GM23338 (cell line): ENCODE results near the gene GRIK1. TPM values are rescaled to one million over a fixed set of nuclear protein-coding genes. Genes with fewer than 3 reads are reported as not detected.

ENCODE experiments used
- ATAC-seq: fragments of 200-7000 bp; cut with Tn5 transposase; 3 replicates; pipeline ENCODE4 v1.9.1; 2020
- DNase-seq: peaks from one replicate; pipeline ENCODE4 v3.0.0-alpha.2; 2015; ENCODE audit warnings: low spot score
- H2AFZ ChIP-seq: fragments of 200-600 bp; sonication (generic); 2 replicates; pipeline ENCODE4 v1.8.0; 2016; ENCODE audit warnings: antibody characterized with exemption, mild to moderate bottlenecking, moderate library complexity
- H3F3A ChIP-seq: fragments of 200-600 bp; sonication (generic); replicated peaks from 2 replicates; pipeline ENCODE4 v1.8.0; 2017; ENCODE audit warnings: antibody characterized with exemption, mixed run types, low read depth
- H3K27ac ChIP-seq: fragments of 200-600 bp; sonication (generic); 2 replicates; pipeline ENCODE4 v1.6.1; 2016; ENCODE audit warnings: low read depth
- H3K27me3 ChIP-seq: fragments of 200-600 bp; sonication (generic); 2 replicates; pipeline ENCODE4 v1.8.0; 2016; ENCODE audit warnings: mild to moderate bottlenecking, mixed run types, moderate library complexity; ENCODE audit not compliant: insufficient read depth
- H3K36me3 ChIP-seq: fragments of 200-600 bp; sonication (generic); 2 replicates; pipeline ENCODE4 v1.8.0; 2016; ENCODE audit warnings: mild to moderate bottlenecking; ENCODE audit not compliant: insufficient read depth
- H3K4me1 ChIP-seq: fragments of 200-600 bp; sonication (generic); 2 replicates; pipeline ENCODE4 v1.8.0; 2016; ENCODE audit warnings: mild to moderate bottlenecking, moderate library complexity; ENCODE audit not compliant: insufficient read depth
- H3K4me2 ChIP-seq: fragments of 200-600 bp; sonication (generic); 2 replicates; pipeline ENCODE4 v1.7.1; 2017; ENCODE audit warnings: mixed run types
- H3K4me3 ChIP-seq: fragments of 200-600 bp; sonication (generic); 2 replicates; pipeline ENCODE4 v1.6.1; 2016; ENCODE audit warnings: mixed run types
- H3K79me2 ChIP-seq: fragments of 200-600 bp; sonication (generic); replicated peaks from 2 replicates; pipeline ENCODE4 v1.8.0; 2017; ENCODE audit warnings: mild to moderate bottlenecking; ENCODE audit not compliant: insufficient read depth
- H3K9me2 ChIP-seq: fragments of 200-600 bp; sonication (generic); 2 replicates; pipeline ENCODE4 v1.8.0; 2017; ENCODE audit not compliant: insufficient read depth
- H4K20me1 ChIP-seq: fragments of 200-600 bp; sonication (generic); replicated peaks from 2 replicates; pipeline ENCODE4 v1.8.0; 2017; ENCODE audit warnings: mild to moderate bottlenecking; ENCODE audit not compliant: insufficient read depth
- H3K27ac Mint-ChIP-seq: 2 replicates; pipeline ENCODE4 v1.8.0; 2020; ENCODE audit warnings: inconsistent platforms, mild to moderate bottlenecking, moderate library complexity, mixed read lengths
- H3K27me3 Mint-ChIP-seq: 3 replicates; pipeline ENCODE4 v1.8.0; 2022; ENCODE audit warnings: low read depth, mild to moderate bottlenecking, moderate library complexity, mixed read lengths, inconsistent platforms; ENCODE audit not compliant: insufficient read depth, poor library complexity
- H3K36me3 Mint-ChIP-seq: 3 replicates; pipeline ENCODE4 v1.8.0; 2021; ENCODE audit warnings: low read depth, mild to moderate bottlenecking, inconsistent platforms, moderate library complexity, mixed read lengths
- H3K4me1 Mint-ChIP-seq: 3 replicates; pipeline ENCODE4 v1.8.0; 2020; ENCODE audit warnings: mild to moderate bottlenecking, inconsistent platforms, mixed read lengths
- H3K4me3 Mint-ChIP-seq: 3 replicates; pipeline ENCODE4 v1.8.0; 2021; ENCODE audit warnings: moderate library complexity, mild to moderate bottlenecking, inconsistent platforms, mixed read lengths
- H3K9me3 Mint-ChIP-seq: 3 replicates; pipeline ENCODE4 v1.8.0; 2020; ENCODE audit warnings: moderate library complexity, mild to moderate bottlenecking, inconsistent platforms, mixed read lengths
- CREB1 ChIP-seq: fragments of 250-450 bp; sonication (Bioruptor Pico); IDR thresholded peaks from 2 replicates; pipeline ENCODE4 v1.5.0; 2020; ENCODE audit warnings: low read depth, mild to moderate bottlenecking, moderate library complexity
- CTCF ChIP-seq, 2 experiments: fragments of 200-600 bp in 1 of 2; sonication (generic) in 1 of 2; conservative IDR thresholded peaks; 2 replicates each; pipeline versions ENCODE4 v1.5.1 to v1.6.1; 2016 to 2017; ENCODE audit warnings: antibody characterized with exemption in 2 of 2, low read depth in 2 of 2, mild to moderate bottlenecking in 2 of 2, moderate library complexity in 1 of 2
- ETS1 ChIP-seq: IDR thresholded peaks from 2 replicates; pipeline ENCODE4 v1.6.1; 2016; ENCODE audit warnings: antibody characterized with exemption
- EZH2 ChIP-seq: fragments of 200-600 bp; sonication (generic); IDR thresholded peaks from one replicate; pipeline ENCODE4 v1.8.0; 2017; ENCODE audit warnings: antibody characterized with exemption, mild to moderate bottlenecking, low read depth; ENCODE audit not compliant: unreplicated experiment
- EZH2phosphoT487 ChIP-seq: fragments of 200-600 bp; sonication (generic); IDR thresholded peaks from one replicate; pipeline ENCODE4 v1.8.1; 2018; ENCODE audit warnings: antibody characterized with exemption; ENCODE audit not compliant: unreplicated experiment
- JUNB ChIP-seq: IDR thresholded peaks from one replicate; pipeline ENCODE4 v1.6.1; 2016; ENCODE audit warnings: antibody characterized with exemption; ENCODE audit not compliant: unreplicated experiment
- NANOG ChIP-seq: IDR thresholded peaks from 2 replicates; pipeline ENCODE4 v1.6.1; 2016; ENCODE audit warnings: antibody characterized with exemption, borderline replicate concordance
- REST ChIP-seq: IDR thresholded peaks from one replicate; pipeline ENCODE4 v1.6.1; 2018; ENCODE audit warnings: antibody characterized with exemption; ENCODE audit not compliant: unreplicated experiment
- ZNF114 ChIP-seq: fragments of 250-450 bp; sonication (Bioruptor Pico); IDR thresholded peaks from 2 replicates; pipeline ENCODE4 v1.5.0; 2020; ENCODE audit warnings: mild to moderate bottlenecking, moderate library complexity
- ZNF331 ChIP-seq: fragments of 250-450 bp; sonication (Bioruptor Pico); IDR thresholded peaks from 2 replicates; pipeline ENCODE4 v1.5.0; 2020; ENCODE audit warnings: low read depth, mild to moderate bottlenecking, moderate library complexity
- polyA plus RNA-seq: library from polyadenylated mRNA; unstranded; fragments of >200 nt; fragmentation: Nextera tagmentation; extraction: Ambion mirVana; gene quantifications from 2 replicates; pipeline ENCODE4 v1.2.1, GENCODE V29; 2016
- total RNA-seq: library from RNA; depleted of rRNA; stranded (reverse); fragments of >200 nt; shearing (Covaris generic); gene quantifications from 2 replicates; pipeline ENCODE4 v1.2.3, GENCODE V29; 2014
- TF ChIP-seq, protein P1 (sequence below): fragments of 250-450 bp; sonication (Bioruptor Pico); IDR thresholded peaks from 2 replicates; pipeline ENCODE4 v1.5.0; 2020; ENCODE audit warnings: mild to moderate bottlenecking, moderate library complexity

The GRIK1 gene
- total and polyA plus RNA-seq, 2 experiments from 2014 or later, result 0.18 to 0.42 TPM

DNA sequence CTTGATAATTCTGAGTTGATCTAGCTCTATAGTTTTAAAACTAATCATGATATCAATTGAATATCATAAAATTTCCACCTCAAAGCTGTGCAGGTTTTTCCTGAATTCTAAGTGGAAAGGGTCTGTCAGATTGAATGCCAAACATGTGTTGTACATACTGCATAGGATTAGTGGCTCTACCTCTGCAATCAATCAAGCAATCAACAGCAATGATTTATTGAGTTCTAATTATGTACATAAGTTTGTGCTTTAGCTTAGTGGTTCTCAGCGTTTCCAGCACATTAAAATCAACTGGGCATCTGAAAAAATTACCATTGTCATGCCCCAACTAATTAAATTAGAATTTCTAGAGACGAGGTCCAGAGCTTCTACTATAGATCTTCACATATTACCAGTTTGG, 389.6 kb downstream of the GRIK1 start:
- no peak overlapping the region for H2AFZ ChIP-seq
- DNase-seq (no peak), ATAC-seq (no peak)
- no peak overlapping the region for H3K4me2 ChIP-seq
- no peaks in the 10 kb centered on the region for H3K9me3 Mint-ChIP-seq
- H3K4me1 ChIP-seq, result no peaks in the 10 kb centered on the region; the same call in 1 of the 2 replicates
- no peaks in the 10 kb centered on the region for H3K27me3 ChIP-seq
- H3K27ac Mint-ChIP-seq, result no peak overlapping the region
- no peaks in the 10 kb centered on the region for H3K79me2 ChIP-seq
- no peaks in the 10 kb centered on the region for H4K20me1 ChIP-seq
- no peaks in the 10 kb centered on the region for H3F3A ChIP-seq
- H3K4me1 Mint-ChIP-seq, result peaks cover 7% of the 10 kb centered on the region; the same call in 2 of the 3 replicates
- H3K4me3 ChIP-seq, result no peak overlapping the region
- no peaks in the 10 kb centered on the region for H3K36me3 ChIP-seq
- no peak overlapping the region for H3K27ac ChIP-seq
- H3K4me3 Mint-ChIP-seq, result no peak overlapping the region
- 0 out of 2 replicates have a peak, but pooled peaks cover 5% of the 10 kb centered on the region for H3K9me2 ChIP-seq
- no peaks in the 10 kb centered on the region for H3K36me3 Mint-ChIP-seq
- H3K27me3 Mint-ChIP-seq, result no peaks in the 10 kb centered on the region
- TF ChIP-seq ETS1, result no peak
- TF ChIP-seq NANOG, result no peak
- no peak for TF ChIP-seq ZNF114 (CRISPR knock-in tag)
- no peak for TF ChIP-seq JUNB
- no peak for TF ChIP-seq ZNF331
- TF ChIP-seq EZH2phosphoT487, result no peak
- no peak for TF ChIP-seq REST
- TF ChIP-seq, protein P1, sequence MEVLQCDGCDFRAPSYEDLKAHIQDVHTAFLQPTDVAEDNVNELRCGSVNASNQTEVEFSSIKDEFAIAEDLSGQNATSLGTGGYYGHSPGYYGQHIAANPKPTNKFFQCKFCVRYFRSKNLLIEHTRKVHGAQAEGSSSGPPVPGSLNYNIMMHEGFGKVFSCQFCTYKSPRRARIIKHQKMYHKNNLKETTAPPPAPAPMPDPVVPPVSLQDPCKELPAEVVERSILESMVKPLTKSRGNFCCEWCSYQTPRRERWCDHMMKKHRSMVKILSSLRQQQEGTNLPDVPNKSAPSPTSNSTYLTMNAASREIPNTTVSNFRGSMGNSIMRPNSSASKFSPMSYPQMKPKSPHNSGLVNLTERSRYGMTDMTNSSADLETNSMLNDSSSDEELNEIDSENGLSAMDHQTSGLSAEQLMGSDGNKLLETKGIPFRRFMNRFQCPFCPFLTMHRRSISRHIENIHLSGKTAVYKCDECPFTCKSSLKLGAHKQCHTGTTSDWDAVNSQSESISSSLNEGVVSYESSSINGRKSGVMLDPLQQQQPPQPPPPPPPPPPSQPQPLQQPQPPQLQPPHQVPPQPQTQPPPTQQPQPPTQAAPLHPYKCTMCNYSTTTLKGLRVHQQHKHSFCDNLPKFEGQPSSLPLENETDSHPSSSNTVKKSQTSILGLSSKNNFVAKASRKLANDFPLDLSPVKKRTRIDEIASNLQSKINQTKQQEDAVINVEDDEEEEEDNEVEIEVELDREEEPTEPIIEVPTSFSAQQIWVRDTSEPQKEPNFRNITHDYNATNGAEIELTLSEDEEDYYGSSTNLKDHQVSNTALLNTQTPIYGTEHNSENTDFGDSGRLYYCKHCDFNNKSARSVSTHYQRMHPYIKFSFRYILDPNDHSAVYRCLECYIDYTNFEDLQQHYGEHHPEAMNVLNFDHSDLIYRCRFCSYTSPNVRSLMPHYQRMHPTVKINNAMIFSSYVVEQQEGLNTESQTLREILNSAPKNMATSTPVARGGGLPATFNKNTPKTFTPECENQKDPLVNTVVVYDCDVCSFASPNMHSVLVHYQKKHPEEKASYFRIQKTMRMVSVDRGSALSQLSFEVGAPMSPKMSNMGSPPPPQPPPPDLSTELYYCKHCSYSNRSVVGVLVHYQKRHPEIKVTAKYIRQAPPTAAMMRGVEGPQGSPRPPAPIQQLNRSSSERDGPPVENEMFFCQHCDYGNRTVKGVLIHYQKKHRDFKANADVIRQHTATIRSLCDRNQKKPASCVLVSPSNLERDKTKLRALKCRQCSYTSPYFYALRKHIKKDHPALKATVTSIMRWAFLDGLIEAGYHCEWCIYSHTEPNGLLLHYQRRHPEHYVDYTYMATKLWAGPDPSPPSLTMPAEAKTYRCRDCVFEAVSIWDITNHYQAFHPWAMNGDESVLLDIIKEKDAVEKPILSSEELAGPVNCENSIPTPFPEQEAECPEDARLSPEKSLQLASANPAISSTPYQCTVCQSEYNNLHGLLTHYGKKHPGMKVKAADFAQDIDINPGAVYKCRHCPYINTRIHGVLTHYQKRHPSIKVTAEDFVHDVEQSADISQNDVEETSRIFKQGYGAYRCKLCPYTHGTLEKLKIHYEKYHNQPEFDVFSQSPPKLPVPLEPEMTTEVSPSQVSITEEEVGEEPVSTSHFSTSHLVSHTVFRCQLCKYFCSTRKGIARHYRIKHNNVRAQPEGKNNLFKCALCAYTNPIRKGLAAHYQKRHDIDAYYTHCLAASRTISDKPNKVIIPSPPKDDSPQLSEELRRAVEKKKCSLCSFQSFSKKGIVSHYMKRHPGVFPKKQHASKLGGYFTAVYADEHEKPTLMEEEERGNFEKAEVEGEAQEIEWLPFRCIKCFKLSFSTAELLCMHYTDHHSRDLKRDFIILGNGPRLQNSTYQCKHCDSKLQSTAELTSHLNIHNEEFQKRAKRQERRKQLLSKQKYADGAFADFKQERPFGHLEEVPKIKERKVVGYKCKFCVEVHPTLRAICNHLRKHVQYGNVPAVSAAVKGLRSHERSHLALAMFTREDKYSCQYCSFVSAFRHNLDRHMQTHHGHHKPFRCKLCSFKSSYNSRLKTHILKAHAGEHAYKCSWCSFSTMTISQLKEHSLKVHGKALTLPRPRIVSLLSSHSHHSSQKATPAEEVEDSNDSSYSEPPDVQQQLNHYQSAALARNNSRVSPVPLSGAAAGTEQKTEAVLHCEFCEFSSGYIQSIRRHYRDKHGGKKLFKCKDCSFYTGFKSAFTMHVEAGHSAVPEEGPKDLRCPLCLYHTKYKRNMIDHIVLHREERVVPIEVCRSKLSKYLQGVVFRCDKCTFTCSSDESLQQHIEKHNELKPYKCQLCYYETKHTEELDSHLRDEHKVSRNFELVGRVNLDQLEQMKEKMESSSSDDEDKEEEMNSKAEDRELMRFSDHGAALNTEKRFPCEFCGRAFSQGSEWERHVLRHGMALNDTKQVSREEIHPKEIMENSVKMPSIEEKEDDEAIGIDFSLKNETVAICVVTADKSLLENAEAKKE (CRISPR knock-in tag), result no peak
- no peak for TF ChIP-seq CREB1
- TF ChIP-seq EZH2, result no peak
- no peak for TF ChIP-seq CTCF (conservative IDR thresholded peaks at IDR 0.05; ENCODE audit: low read depth in 2 of 2)
